IPS DF 6.9 (cell line): ENCODE measurements around the gene PPM1B.
A peak's percentile ranks its signal among the peaks of the same experiment; 100 is the strongest.
"Not testable (repeated sequence)": the region's sequence is repeated elsewhere in the genome, so short reads cannot be mapped to it uniquely, and the experiment has no call there.

Experiments used
- DNase-seq: peaks from one replicate; pipeline ENCODE4 v3.0.0-alpha.2; 2013; ENCODE audit warnings: low read depth, low spot score
- H3K27ac ChIP-seq: one replicate; pipeline ENCODE4 v1.5.1; 2013; ENCODE audit warnings: low read length, control low read depth
- H3K27me3 ChIP-seq: 2 replicates; pipeline ENCODE4 v1.6.1; 2013; ENCODE audit warnings: mild to moderate bottlenecking, low read length; ENCODE audit not compliant: control insufficient read depth, insufficient read depth
- H3K36me3 ChIP-seq: 2 replicates; pipeline ENCODE4 v1.6.1; 2013; ENCODE audit warnings: low read length; ENCODE audit not compliant: control insufficient read depth, insufficient read depth
- H3K4me1 ChIP-seq: 2 replicates; pipeline ENCODE4 v1.6.1; 2013; ENCODE audit warnings: low read length; ENCODE audit not compliant: control insufficient read depth, insufficient read depth
- H3K4me3 ChIP-seq: 2 replicates; pipeline ENCODE4 v1.5.1; 2013; ENCODE audit warnings: mild to moderate bottlenecking, low read length
- H3K9me3 ChIP-seq: 2 replicates; pipeline ENCODE4 v1.6.1; 2013; ENCODE audit warnings: low read length, inconsistent platforms; ENCODE audit not compliant: control insufficient read depth, insufficient read depth
- WGBS: extraction: QIAGEN DNeasy Blood & Tissue Kit; methylation state at CpG from one replicate; pipeline ENCODE4 v1.1.7; 2013; ENCODE audit warnings: mixed read lengths, missing lambda C conversion rate; ENCODE audit not compliant: insufficient read length, insufficient coverage; 5-methylcytosine and 5-hydroxymethylcytosine counted together

The PPM1B gene

GRCh38 chr2:44246436-44246835 is 77.8 kb downstream of the PPM1B start:
- Histone ChIP-seq H3K9me3 (no peaks in the 10 kb centered on the region), H3K4me3 (no peak overlapping the region), H3K27ac (no peak overlapping the region), H3K4me1 (peaks cover 2% of the 10 kb centered on the region; the same call in 1 of the 2 replicates), H3K36me3 (no peaks in the 10 kb centered on the region), H3K27me3 (no peaks in the 10 kb centered on the region)
- no peak for DNase-seq
- WGBS: no CpG with 5 or more reads among the region's 1 CpG

- Histone ChIP-seq H3K9me3 (no peaks in the 10 kb centered on the region), H3K27me3 (no peaks in the 10 kb centered on the region), H3K27ac (no peak overlapping the region), H3K36me3 (no peaks in the 10 kb centered on the region), H3K4me3 (no peak overlapping the region), H3K4me1 (peaks cover 2% of the 10 kb centered on the region; the same call in 1 of the 2 replicates)
- no peak for DNase-seq
- no CpG with 5 or more reads among the region's 3 CpGs for WGBS
These were observed 78.2 kb downstream of the PPM1B start for GRCh38 chr2:44246840-44247369.

GRCh38 chr2:44247924-44248323 is 79.2 kb downstream of the PPM1B start:
- Histone ChIP-seq H3K4me1 (peaks cover 2% of the 10 kb centered on the region; the same call in 1 of the 2 replicates), H3K27ac (no peak overlapping the region), H3K4me3 (no peak overlapping the region), H3K36me3 (no peaks in the 10 kb centered on the region), H3K9me3 (no peaks in the 10 kb centered on the region), H3K27me3 (no peaks in the 10 kb centered on the region)
- WGBS: no CpG with 5 or more reads among the region's 3 CpGs
- peak; percentile 39 for DNase-seq

- not testable (repeated sequence) for H3K4me1 ChIP-seq, H3K27me3 ChIP-seq, H3K27ac ChIP-seq, DNase-seq, H3K4me3 ChIP-seq, H3K9me3 ChIP-seq, H3K36me3 ChIP-seq
- no CpG with 5 or more reads among the region's 6 CpGs for WGBS
These were observed 80.6 kb downstream of the PPM1B start for GRCh38 chr2:44249269-44249668.

- no peaks in the 10 kb centered on the region for H3K9me3 ChIP-seq
- no CpG with 5 or more reads among the region's 3 CpGs for WGBS
- no peaks in the 10 kb centered on the region for H3K27me3 ChIP-seq
- DNase-seq: no peak
- no peak overlapping the region for H3K4me3 ChIP-seq
- H3K27ac ChIP-seq: no peak overlapping the region
- H3K4me1 ChIP-seq: peaks cover 2% of the 10 kb centered on the region; the same call in 1 of the 2 replicates
- no peaks in the 10 kb centered on the region for H3K36me3 ChIP-seq
These were observed 81.7 kb downstream of the PPM1B start for GRCh38 chr2:44250376-44250775.

GRCh38 chr2:44254023-44254422 is 85.3 kb downstream of the PPM1B start:
- WGBS: no CpG with 5 or more reads among the region's 2 CpGs
- Histone ChIP-seq H3K27ac (no peak overlapping the region), H3K4me1 (no peaks in the 10 kb centered on the region), H3K36me3 (no peaks in the 10 kb centered on the region), H3K27me3 (no peaks in the 10 kb centered on the region), H3K4me3 (no peak overlapping the region), H3K9me3 (no peaks in the 10 kb centered on the region)
- DNase-seq: no peak

- WGBS: no CpG with 5 or more reads among the region's 3 CpGs
- not testable (repeated sequence) for H3K36me3 ChIP-seq, H3K4me3 ChIP-seq, H3K4me1 ChIP-seq, H3K9me3 ChIP-seq, DNase-seq, H3K27me3 ChIP-seq, H3K27ac ChIP-seq
These were observed 87.0 kb downstream of the PPM1B start for GRCh38 chr2:44255704-44256103.

GRCh38 chr2:44257802-44258201 is 89.1 kb downstream of the PPM1B start:
- H3K4me3 ChIP-seq, H3K36me3 ChIP-seq, H3K27ac ChIP-seq, H3K9me3 ChIP-seq, H3K4me1 ChIP-seq, DNase-seq, H3K27me3 ChIP-seq: not testable (repeated sequence)
- no CpG with 5 or more reads among the region's 1 CpG for WGBS

GRCh38 chr2:44267269-44267795 is 98.7 kb downstream of the PPM1B start:
- peaks cover 1% of the 10 kb centered on the region; the same call in 1 of the 2 replicates for H3K4me1 ChIP-seq

GRCh38 chr2:44267796-44268648 is 99.3 kb downstream of the PPM1B start:
- no CpG with 5 or more reads among the region's 7 CpGs for WGBS
- no peaks in the 10 kb centered on the region for H3K27me3 ChIP-seq
- peaks cover 1% of the 10 kb centered on the region; the same call in 1 of the 2 replicates for H3K4me1 ChIP-seq
- no peaks in the 10 kb centered on the region for H3K9me3 ChIP-seq
- no peak overlapping the region for H3K27ac ChIP-seq
- no peak overlapping the region for H3K4me3 ChIP-seq
- H3K36me3 ChIP-seq: no peaks in the 10 kb centered on the region
- DNase-seq: no peak

More at GRCh38 chr2:44267269-44267795, 98.7 kb downstream of the PPM1B start:
- Histone ChIP-seq H3K9me3 (no peaks in the 10 kb centered on the region), H3K36me3 (no peaks in the 10 kb centered on the region), H3K27ac (no peak overlapping the region), H3K4me3 (no peak overlapping the region), H3K27me3 (no peaks in the 10 kb centered on the region)
- no CpG with 5 or more reads among the region's 3 CpGs for WGBS
- DNase-seq: no peak
